ENCODE measurements around the gene CTSD. TPM values are rescaled to one million over a fixed set of nuclear protein-coding genes. Genes with fewer than 3 reads are reported as not detected.

CTSD gene
- total RNA-seq, 1 donor, result 519 TPM

- H2AFZ ChIP-seq (ENCODE audit: low read length), result no peak overlapping the region
- peaks cover 24% of the 10 kb centered on the region for H3K36me3 ChIP-seq (ENCODE audit: insufficient read depth, low read length)
- no peaks in the 10 kb centered on the region for H3K27me3 ChIP-seq (ENCODE audit: insufficient read depth, low read length)
- peaks cover 17% of the 10 kb centered on the region for H3K4me1 ChIP-seq (ENCODE audit: insufficient read depth, low read length)
- DNase-seq (ENCODE audit: insufficient read length, low spot score, missing footprints), result no peak
- H3K27ac ChIP-seq (ENCODE audit: low read depth, low read length), result no peak overlapping the region
- H3K4me3 ChIP-seq (ENCODE audit: insufficient read depth, low read length), result no peak overlapping the region
- TF ChIP-seq CTCF (IDR thresholded peaks at IDR 0.05; ENCODE audit: extremely low read depth, low read depth, low read length), result no peak
- peaks cover 72% of the 10 kb centered on the region for H4K20me1 ChIP-seq (ENCODE audit: insufficient read depth, low read length)
- H3K79me2 ChIP-seq (ENCODE audit: insufficient read depth, low read length), result peaks cover 17% of the 10 kb centered on the region
- no peaks in the 10 kb centered on the region for H3K9me3 ChIP-seq (ENCODE audit: low read depth, low read length)
- no peak overlapping the region for H3K4me2 ChIP-seq (ENCODE audit: insufficient read depth, low read length)
Measured at GRCh38 chr11:1742869-1743584, 20.7 kb downstream of the CTSD start.

GRCh38 chr11:1742371-1742770, 21.4 kb downstream of the CTSD start:
- H4K20me1 ChIP-seq (ENCODE audit: insufficient read depth, low read length), result peaks cover 65% of the 10 kb centered on the region
- H3K27me3 ChIP-seq (ENCODE audit: insufficient read depth, low read length), result no peaks in the 10 kb centered on the region
- no peak overlapping the region for H3K27ac ChIP-seq (ENCODE audit: low read depth, low read length)
- H3K79me2 ChIP-seq (ENCODE audit: insufficient read depth, low read length), result peaks cover 10% of the 10 kb centered on the region
- no peak for DNase-seq (ENCODE audit: insufficient read length, low spot score, missing footprints)
- no peak for TF ChIP-seq CTCF (IDR thresholded peaks at IDR 0.05; ENCODE audit: extremely low read depth, low read depth, low read length)
- no peak overlapping the region for H2AFZ ChIP-seq (ENCODE audit: low read length)
- no peak overlapping the region for H3K4me3 ChIP-seq (ENCODE audit: insufficient read depth, low read length)
- peaks cover 23% of the 10 kb centered on the region for H3K36me3 ChIP-seq (ENCODE audit: insufficient read depth, low read length)
- no peak overlapping the region for H3K4me2 ChIP-seq (ENCODE audit: insufficient read depth, low read length)
- H3K4me1 ChIP-seq (ENCODE audit: insufficient read depth, low read length), result peaks cover 12% of the 10 kb centered on the region
- H3K9me3 ChIP-seq (ENCODE audit: low read depth, low read length), result peaks cover 2% of the 10 kb centered on the region

GRCh38 chr11:1741741-1742140, 22.0 kb downstream of the CTSD start:
- no peak for DNase-seq (ENCODE audit: insufficient read length, low spot score, missing footprints)
- Histone ChIP-seq H3K27ac (ENCODE audit: low read depth, low read length) (no peak overlapping the region), H2AFZ (ENCODE audit: low read length) (no peak overlapping the region), H3K36me3 (ENCODE audit: insufficient read depth, low read length) (peaks cover 19% of the 10 kb centered on the region), H3K4me2 (ENCODE audit: insufficient read depth, low read length) (no peak overlapping the region), H3K27me3 (ENCODE audit: insufficient read depth, low read length) (no peaks in the 10 kb centered on the region), H4K20me1 (ENCODE audit: insufficient read depth, low read length) (peaks cover 60% of the 10 kb centered on the region), H3K4me3 (ENCODE audit: insufficient read depth, low read length) (no peak overlapping the region), H3K4me1 (ENCODE audit: insufficient read depth, low read length) (peaks cover 7% of the 10 kb centered on the region), H3K9me3 (ENCODE audit: low read depth, low read length) (peaks cover 4% of the 10 kb centered on the region), H3K79me2 (ENCODE audit: insufficient read depth, low read length) (peaks cover 6% of the 10 kb centered on the region)
- TF ChIP-seq CTCF (IDR thresholded peaks at IDR 0.05; ENCODE audit: extremely low read depth, low read depth, low read length), result no peak

GRCh38 chr11:1740786-1741530, 22.8 kb downstream of the CTSD start:
- Histone ChIP-seq H3K4me3 (ENCODE audit: insufficient read depth, low read length) (no peak overlapping the region), H3K27me3 (ENCODE audit: insufficient read depth, low read length) (no peaks in the 10 kb centered on the region), H3K27ac (ENCODE audit: low read depth, low read length) (no peak overlapping the region), H3K4me1 (ENCODE audit: insufficient read depth, low read length) (no peaks in the 10 kb centered on the region), H3K79me2 (ENCODE audit: insufficient read depth, low read length) (peaks cover 1% of the 10 kb centered on the region), H3K9me3 (ENCODE audit: low read depth, low read length) (peaks cover 4% of the 10 kb centered on the region), H2AFZ (ENCODE audit: low read length) (no peak overlapping the region), H3K36me3 (ENCODE audit: insufficient read depth, low read length) (peaks cover 11% of the 10 kb centered on the region), H3K4me2 (ENCODE audit: insufficient read depth, low read length) (no peak overlapping the region), H4K20me1 (ENCODE audit: insufficient read depth, low read length) (peaks cover 52% of the 10 kb centered on the region)
- DNase-seq (ENCODE audit: insufficient read length, low spot score, missing footprints), result no peak
- no peak for TF ChIP-seq CTCF (IDR thresholded peaks at IDR 0.05; ENCODE audit: extremely low read depth, low read depth, low read length)
